ENCODE measurements around the gene FOXN4.

Gene FOXN4

DNA sequence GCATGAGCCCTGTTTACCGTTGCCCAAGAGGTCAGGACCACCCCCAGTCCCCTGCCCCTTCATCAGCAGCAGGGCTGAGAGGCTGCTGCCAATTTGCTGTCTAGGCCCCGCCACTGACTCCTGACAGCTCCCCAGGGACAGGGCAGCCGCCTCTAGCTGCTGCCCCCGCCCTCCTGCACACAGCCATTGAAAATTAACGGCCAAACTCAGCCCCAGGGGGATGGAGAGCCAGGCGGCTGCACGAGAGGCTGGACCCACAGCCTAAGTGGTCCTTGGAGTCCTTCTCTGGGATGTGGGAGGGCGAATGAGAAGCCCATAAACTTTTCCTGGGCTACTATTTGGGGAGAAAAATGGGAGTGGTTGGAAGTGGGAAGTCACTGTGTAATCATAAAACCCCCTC, 4.6 kb downstream of the FOXN4 start:
- DNase-seq (ENCODE audit: low read depth) = no peak

- no peak for DNase-seq (ENCODE audit: low read depth)
These were observed 6.3 kb downstream of the FOXN4 start for GRCh38 chr12:109302770-109303169.

- DNase-seq (ENCODE audit: low read depth) = no peak
These were observed 6.7 kb downstream of the FOXN4 start for GRCh38 chr12:109302358-109302757.

GRCh38 chr12:109301643-109302168, 7.4 kb downstream of the FOXN4 start:
- no peak for DNase-seq (ENCODE audit: low read depth)

DNA sequence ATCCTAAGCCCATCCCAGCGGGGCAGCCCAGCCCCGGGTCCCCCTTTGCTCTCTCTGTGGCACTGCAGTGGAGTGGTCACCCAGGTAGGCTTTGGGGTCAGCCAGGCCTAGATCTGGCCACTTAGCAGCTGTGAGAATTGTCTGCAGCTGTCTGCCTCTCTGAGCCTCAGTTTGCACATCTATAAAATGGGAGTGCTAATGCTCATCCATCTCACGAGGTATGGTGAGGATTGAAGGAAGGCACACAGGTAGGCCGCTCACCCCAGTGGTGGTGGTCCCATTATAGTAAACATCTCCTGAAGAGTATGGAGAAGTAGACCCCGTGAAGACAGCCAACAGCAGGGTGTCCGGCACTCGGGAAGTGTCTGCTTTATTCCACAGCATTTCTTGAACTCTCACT, 9.2 kb downstream of the FOXN4 start:
- no peak for DNase-seq (ENCODE audit: low read depth)

DNA sequence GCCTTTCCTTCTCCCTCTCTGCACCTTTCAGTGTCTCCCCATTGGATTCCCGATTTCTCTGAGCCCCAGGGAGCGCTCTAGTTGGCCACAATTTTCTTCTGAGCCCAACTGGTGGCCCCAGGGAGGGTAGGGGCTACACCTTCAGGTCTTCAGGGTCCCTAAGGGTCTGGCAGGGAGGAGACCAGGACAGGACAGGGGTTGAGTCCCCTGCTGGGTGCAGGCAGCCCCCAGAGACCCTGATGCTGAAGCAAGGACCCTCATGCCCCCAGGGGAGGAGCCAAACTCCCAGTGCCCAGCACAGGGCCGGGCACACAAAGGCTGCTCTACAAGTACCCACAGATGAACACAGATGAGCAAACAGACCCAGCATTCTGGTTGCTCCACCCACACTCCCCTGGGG, 12.7 kb downstream of the FOXN4 start:
- DNase-seq (ENCODE audit: low read depth) = no peak

GRCh38 chr12:109295764-109296425, 13.2 kb downstream of the FOXN4 start:
- no peak for DNase-seq (ENCODE audit: low read depth)

- no peak for DNase-seq (ENCODE audit: low read depth)
These were observed 14.7 kb downstream of the FOXN4 start for GRCh38 chr12:109294286-109294796.

- DNase-seq (ENCODE audit: low read depth) = no peak
These were observed 16.0 kb downstream of the FOXN4 start for GRCh38 chr12:109293106-109293505.

DNA sequence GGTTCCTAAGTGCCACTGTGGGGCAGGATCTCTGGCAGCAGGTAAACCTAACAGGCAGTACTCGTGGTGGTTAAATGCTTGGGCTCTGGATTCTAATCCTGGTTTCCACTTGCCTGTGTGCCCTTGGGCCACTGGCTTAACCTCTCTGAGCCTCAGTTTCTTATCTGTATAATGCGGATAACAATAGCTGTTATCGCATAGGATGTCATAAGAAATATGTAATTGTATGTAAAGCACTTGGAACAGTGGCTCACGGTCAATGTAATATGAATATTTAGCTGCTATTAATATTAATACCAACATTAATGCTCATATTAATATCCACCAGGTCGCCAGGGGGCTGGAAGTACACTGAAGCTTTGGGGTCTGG, 16.8 kb downstream of the FOXN4 start:
- no peak for DNase-seq (ENCODE audit: low read depth)

DNA sequence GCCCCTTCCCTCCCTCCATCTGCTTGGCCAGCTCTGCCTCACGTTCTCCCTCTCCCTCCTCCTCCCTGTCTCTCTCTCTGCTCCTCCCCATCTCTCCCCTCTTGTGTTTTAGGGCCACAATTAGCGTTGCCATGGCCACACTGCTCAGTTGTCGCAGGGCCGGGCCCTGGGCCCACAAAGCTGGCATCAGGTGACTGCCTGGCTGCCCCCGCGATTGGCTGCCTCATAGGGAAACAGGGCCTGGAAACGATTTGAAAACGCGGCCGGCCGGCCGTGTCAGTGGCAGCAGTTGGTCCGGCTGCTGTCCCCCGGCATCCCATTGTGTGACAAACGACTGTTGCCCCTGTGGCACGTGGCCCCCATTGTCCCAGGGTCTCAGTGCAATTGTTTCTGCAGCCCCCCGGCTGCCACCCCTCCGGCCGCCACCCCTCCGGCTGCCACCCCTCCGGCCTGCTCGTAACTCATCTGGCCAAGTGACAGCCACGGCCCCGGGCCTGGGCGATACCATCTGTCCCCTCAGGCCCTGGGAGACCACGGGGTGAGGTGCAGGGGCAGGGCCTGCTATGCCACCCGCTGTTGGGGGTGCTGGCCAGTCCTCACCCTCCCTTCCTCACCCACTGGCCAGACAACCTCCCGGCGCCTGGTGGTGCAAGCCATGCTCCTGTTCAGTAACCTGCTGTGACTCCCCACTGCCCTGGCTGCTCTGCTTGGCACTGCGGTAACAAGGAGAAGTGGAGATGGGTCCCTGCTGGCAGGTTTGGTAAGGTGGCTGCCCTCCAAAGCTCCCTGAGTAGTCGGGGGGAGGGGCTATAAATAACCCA, 17.4 kb downstream of the FOXN4 start:
- peak; percentile 29 for DNase-seq (ENCODE audit: low read depth)

DNA sequence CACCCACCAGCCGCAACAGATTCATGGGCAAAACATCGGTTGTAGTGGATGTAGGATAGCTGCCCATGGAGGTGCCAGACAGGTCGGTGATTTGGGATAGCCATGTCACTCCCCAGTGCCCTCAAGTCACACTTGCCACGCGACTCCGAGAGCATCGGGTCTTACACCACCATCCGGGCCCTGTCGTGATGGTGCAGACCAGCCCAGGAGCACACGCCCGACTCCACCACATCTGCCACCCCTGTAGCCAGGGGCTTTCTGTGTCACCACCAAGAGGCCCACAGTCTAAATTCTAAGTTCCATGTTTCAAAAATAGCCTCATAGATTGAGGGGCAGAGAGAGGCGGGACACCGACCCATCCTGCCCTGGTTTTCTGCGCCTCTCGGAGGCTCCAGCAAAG, 18.0 kb downstream of the FOXN4 start:
- DNase-seq (ENCODE audit: low read depth) = no peak

- DNase-seq (ENCODE audit: low read depth) = no peak
These were observed 19.0 kb downstream of the FOXN4 start for GRCh38 chr12:109290061-109290460.

DNA sequence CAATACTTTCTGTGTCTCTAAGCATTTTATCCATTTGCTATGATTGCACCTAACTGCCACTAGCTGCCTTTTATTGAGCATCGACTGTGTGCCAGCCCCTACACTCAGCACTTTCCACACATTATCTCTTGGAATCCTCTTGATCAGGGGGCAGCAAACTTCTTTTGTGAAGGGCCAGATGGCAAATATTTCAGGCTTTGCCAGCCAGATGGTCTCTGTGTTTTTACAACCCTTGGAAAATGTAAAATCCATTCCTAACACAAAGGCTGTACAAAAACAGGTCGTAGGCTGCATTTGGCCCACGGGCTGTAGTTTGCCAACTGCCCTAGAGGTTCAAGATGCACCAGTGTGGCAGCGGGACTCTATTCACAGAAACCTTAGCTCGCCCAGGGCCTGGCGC, 19.5 kb downstream of the FOXN4 start:
- no peak for DNase-seq (ENCODE audit: low read depth)

- DNase-seq (ENCODE audit: low read depth) = no peak
These were observed 20.1 kb downstream of the FOXN4 start for GRCh38 chr12:109289004-109289403.

DNA sequence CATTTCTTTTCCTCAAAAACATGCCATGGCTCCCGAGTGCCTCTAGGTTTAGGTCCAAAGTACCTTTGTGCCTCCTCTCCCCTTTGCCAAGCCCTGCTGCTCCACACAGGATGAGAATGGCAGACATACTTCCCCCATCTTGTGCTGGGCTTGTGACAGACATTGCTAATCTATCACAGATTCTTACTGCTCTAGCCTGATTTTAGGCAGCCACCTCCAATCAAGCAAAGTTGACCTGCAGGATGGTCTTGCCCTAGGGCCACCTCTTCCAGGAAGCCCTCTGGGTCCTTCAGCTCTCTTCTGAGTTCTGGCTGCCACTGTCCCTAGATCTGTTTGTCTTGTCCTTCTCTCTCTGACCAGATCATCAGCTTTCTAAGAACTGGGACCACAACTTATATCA, 20.5 kb downstream of the FOXN4 start:
- DNase-seq (ENCODE audit: low read depth) = no peak

GRCh38 chr12:109287811-109288469, 21.1 kb downstream of the FOXN4 start:
- no peak for DNase-seq (ENCODE audit: low read depth)

- no peak for DNase-seq (ENCODE audit: low read depth)
These were observed 21.9 kb downstream of the FOXN4 start for GRCh38 chr12:109287181-109287580.

DNA sequence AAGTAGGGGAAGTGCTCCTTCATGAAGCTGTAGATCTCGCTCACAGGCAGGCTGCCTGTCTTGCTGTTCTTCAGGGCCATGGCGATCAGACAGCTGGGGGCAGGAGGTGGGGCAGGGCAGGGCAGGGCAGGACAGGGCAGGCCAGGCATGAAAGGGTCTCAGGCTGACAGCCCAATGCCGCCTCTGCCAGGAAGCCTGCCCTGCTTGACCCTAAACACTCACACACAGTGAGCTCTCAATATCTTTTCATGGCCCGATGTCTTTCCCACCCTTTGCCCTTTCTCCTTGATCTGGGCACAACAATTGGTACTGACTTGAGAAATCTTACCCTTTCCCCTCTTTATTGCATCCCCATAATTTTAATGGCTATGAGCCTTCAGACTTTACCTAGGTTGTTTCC, 22.4 kb downstream of the FOXN4 start:
- no peak for DNase-seq (ENCODE audit: low read depth)

DNA sequence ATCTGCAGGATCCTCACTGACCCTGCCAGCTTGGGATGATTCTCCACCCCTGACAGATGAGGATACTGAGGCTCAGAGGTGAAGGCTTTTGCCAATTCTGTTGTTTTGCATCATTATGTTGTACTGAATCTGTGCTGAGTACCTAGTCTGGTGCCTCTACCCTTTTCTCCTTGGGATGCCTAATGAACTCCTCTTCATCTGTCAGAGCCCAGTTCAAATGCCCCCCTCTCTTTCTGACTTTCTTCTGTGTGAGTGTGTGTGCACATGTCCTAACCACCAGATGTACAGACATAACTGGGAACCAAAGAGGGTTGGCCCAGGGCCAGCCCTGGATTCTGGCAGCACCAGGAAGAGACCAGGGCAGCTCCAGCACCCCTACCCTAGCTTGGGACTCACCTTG, 22.8 kb downstream of the FOXN4 start:
- DNase-seq (ENCODE audit: low read depth) = no peak

- DNase-seq (ENCODE audit: low read depth) = no peak
These were observed 24.7 kb downstream of the FOXN4 start for GRCh38 chr12:109284392-109284791.

- DNase-seq (ENCODE audit: low read depth) = no peak
These were observed 27.6 kb downstream of the FOXN4 start for GRCh38 chr12:109281452-109281851.

DNA sequence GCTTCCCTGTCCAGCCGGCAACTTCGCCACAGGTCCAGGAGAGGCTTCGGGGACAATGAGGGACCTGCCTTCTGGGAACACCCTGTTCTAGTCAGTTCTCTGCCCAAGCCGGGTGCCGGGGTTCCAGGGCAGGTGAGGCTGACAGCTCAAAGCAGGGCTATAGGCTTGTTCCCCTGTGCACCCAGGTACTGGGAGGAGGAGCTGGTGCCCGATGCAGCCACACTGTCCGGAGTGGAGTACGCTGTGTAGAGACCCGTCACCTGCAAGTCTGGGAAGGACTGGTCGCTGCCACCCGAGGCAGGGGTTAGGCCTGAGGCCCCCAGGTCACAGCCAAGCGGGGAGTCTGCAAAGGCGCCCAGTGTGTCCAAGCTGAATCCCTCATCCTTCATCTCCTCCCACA, 29.6 kb downstream of the FOXN4 start:
- no peak for DNase-seq (ENCODE audit: low read depth)

Data from GM04503 (cell line).